Spinal cord (tissue), 10 donors: ENCODE results near the gene PTGIS. TPM values are rescaled to one million over a fixed set of nuclear protein-coding genes. Genes with fewer than 3 reads are reported as not detected.

Experiments
- DNase-seq, 6 donors: peaks; one replicate each; pipeline versions ENCODE4 v3.0.0 to v3.0.0-alpha.2; 2013 to 2015; ENCODE audit warnings: low spot score in 6 of 6, low read depth in 4 of 6
- H3K27ac ChIP-seq: one replicate; pipeline ENCODE4 v1.5.1; 2013; ENCODE audit warnings: low read depth, low read length, control low read depth
- H3K27me3 ChIP-seq: one replicate; pipeline ENCODE4 v1.6.1; 2013; ENCODE audit warnings: low read length; ENCODE audit not compliant: control insufficient read depth, insufficient read depth
- H3K36me3 ChIP-seq: one replicate; pipeline ENCODE4 v1.6.1; 2013; ENCODE audit warnings: low read length; ENCODE audit not compliant: control insufficient read depth, insufficient read depth
- H3K4me1 ChIP-seq: one replicate; pipeline ENCODE4 v1.6.1; 2013; ENCODE audit warnings: low read length; ENCODE audit not compliant: control insufficient read depth, insufficient read depth
- H3K4me3 ChIP-seq: one replicate; pipeline ENCODE4 v1.5.1; 2013; ENCODE audit warnings: low read depth, low read length, control low read depth
- H3K9me3 ChIP-seq: one replicate; pipeline ENCODE4 v1.6.1; 2013; ENCODE audit warnings: low read length; ENCODE audit not compliant: control insufficient read depth, insufficient read depth
- WGBS: methylation state at CpG from one replicate; pipeline ENCODE4 v1.1.5; 2013; ENCODE audit warnings: missing lambda C conversion rate; ENCODE audit not compliant: insufficient coverage; 5-methylcytosine and 5-hydroxymethylcytosine counted together
- polyA plus RNA-seq, 2 donors: library from polyadenylated mRNA; unstranded; fragments of 120-200 nt; gene quantifications; one replicate each; pipeline ENCODE4 v1.2.1, GENCODE V29; 2013; ENCODE audit not compliant: insufficient read length in 2 of 2
- total RNA-seq, 2 donors: library from RNA; depleted of rRNA in 1 of 2; stranded (reverse); fragments of 120-200 nt in 1 of 2; fragments of >200 nt in 1 of 2; gene quantifications; one replicate each; pipeline versions ENCODE4 v1.2.3 to v1.2.4, GENCODE V29; 2013 to 2014
- donor health status: healthy.

The PTGIS gene
- total and polyA plus RNA-seq, 4 donors: 13.8 to 27.5 (median 17.1) TPM

- H3K9me3 ChIP-seq: no peaks in the 10 kb centered on the region
- WGBS: 94% methylated on average over 11 of the region's 11 CpGs
- peaks cover 10% of the 10 kb centered on the region for H3K4me1 ChIP-seq
- DNase-seq: no peak
- peaks cover 6% of the 10 kb centered on the region for H3K36me3 ChIP-seq
- H3K27me3 ChIP-seq: no peaks in the 10 kb centered on the region
- H3K4me3 ChIP-seq: no peak overlapping the region
- no peak overlapping the region for H3K27ac ChIP-seq
These were observed 7.3 kb downstream of the PTGIS start for GRCh38 chr20:49560646-49561045.

DNA sequence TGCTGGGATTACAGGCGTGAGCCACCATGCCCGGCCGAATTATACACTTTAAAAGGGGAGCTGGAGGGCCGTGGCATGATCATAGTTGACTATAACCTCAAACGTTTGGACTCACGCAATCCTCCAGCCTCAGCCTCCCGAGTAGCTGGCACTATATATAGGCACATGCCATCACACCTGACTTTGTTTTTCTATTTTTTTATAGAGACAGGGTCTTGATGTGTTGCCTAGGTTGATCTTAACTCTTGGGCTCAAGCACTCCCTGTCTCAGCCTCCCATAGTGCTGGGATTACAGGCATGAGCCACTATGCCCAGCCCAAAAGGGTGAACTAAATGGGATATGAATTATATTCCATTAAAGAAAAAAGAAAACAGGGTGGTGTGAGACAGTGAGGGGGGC lies 7.8 kb downstream of the PTGIS start:
- Histone ChIP-seq H3K9me3 (no peaks in the 10 kb centered on the region), H3K27me3 (no peaks in the 10 kb centered on the region), H3K36me3 (peaks cover 6% of the 10 kb centered on the region), H3K4me1 (peaks cover 10% of the 10 kb centered on the region), H3K27ac (no peak overlapping the region), H3K4me3 (no peak overlapping the region)
- 88% methylated on average over 6 of the region's 7 CpGs for WGBS
- no peak for DNase-seq

DNA sequence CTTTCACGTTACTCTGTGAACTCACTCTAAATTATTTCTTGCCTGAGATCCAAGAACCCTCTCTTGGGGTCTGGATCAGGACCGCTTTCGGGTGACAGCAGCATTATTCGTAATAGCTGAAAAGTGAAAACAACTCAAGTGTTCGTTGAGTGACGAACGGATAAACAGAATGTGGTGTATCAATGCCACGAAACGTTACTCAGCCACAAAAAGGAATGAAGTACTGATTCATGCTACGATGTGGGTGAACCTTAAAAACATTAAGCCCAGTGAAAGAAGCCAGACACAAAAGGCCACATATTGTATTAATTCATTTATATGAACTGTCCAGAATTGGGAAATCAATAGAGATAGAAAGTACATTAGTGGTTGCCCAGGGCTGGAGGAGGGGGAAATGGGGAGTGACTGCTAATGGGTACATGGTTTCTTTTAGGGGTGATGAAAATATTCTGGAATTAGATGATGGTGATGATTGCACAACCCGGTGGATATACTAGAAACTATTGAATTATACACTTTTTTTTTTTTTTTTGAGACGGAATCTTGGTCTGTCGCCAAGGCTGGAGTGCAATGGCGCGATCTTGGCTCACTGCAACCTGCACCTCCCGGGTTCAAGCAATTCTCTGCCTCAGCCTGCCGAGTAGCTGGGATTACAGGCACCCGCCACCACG lies 8.4 kb downstream of the PTGIS start:
- Histone ChIP-seq H3K27ac (no peak overlapping the region), H3K4me3 (no peak overlapping the region), H3K27me3 (no peaks in the 10 kb centered on the region), H3K9me3 (no peaks in the 10 kb centered on the region), H3K36me3 (peaks cover 6% of the 10 kb centered on the region), H3K4me1 (peaks cover 10% of the 10 kb centered on the region)
- WGBS: 95% methylated on average over 12 of the region's 19 CpGs
- DNase-seq: no peak

GRCh38 chr20:49558826-49559225 lies 9.1 kb downstream of the PTGIS start:
- H3K9me3 ChIP-seq: no peaks in the 10 kb centered on the region
- H3K27ac ChIP-seq: no peak overlapping the region
- 89% methylated on average over 3 of the region's 8 CpGs for WGBS
- H3K4me3 ChIP-seq: no peak overlapping the region
- no peaks in the 10 kb centered on the region for H3K27me3 ChIP-seq
- DNase-seq: no peak
- H3K4me1 ChIP-seq: peaks cover 10% of the 10 kb centered on the region
- peaks cover 6% of the 10 kb centered on the region for H3K36me3 ChIP-seq

- peaks cover 7% of the 10 kb centered on the region for H3K4me1 ChIP-seq
- H3K27ac ChIP-seq: no peak overlapping the region
- no peak for DNase-seq
- no CpG with 5 or more reads among the region's 5 CpGs for WGBS
- peaks cover 6% of the 10 kb centered on the region for H3K36me3 ChIP-seq
- H3K4me3 ChIP-seq: no peak overlapping the region
- no peaks in the 10 kb centered on the region for H3K9me3 ChIP-seq
- no peaks in the 10 kb centered on the region for H3K27me3 ChIP-seq
These were observed 10.5 kb downstream of the PTGIS start for GRCh38 chr20:49557449-49557848.

DNA sequence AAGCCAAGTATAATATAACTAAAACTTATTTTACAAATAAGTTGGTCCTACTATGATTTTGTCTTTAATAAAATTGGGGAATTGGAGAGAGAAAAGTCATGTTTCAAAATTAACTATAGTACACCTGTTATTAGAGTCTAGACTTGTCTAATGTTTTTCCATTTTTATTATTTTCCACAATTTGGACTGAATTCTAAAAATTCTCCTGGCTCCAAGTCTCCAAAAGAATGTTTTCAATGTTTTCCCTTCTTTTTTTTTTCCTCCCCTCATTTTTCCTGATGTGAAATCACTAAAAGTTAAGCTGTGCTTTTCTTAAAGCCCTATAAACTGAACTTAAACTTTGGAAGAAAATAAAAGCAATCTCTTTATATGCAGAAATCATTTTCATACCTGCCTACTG lies 11.3 kb downstream of the PTGIS start:
- H3K36me3 ChIP-seq: peaks cover 6% of the 10 kb centered on the region
- no peaks in the 10 kb centered on the region for H3K9me3 ChIP-seq
- no peak for DNase-seq
- H3K27me3 ChIP-seq: no peaks in the 10 kb centered on the region
- H3K27ac ChIP-seq: no peak overlapping the region
- H3K4me1 ChIP-seq: peaks cover 2% of the 10 kb centered on the region
- H3K4me3 ChIP-seq: no peak overlapping the region

- Histone ChIP-seq H3K27ac (no peak overlapping the region), H3K9me3 (no peaks in the 10 kb centered on the region), H3K4me3 (no peak overlapping the region), H3K4me1 (no peaks in the 10 kb centered on the region), H3K27me3 (no peaks in the 10 kb centered on the region), H3K36me3 (peaks cover 8% of the 10 kb centered on the region)
- WGBS: 74% methylated on average over 4 of the region's 8 CpGs
- DNase-seq: no peak
These were observed 18.0 kb downstream of the PTGIS start for GRCh38 chr20:49549801-49550551.

GRCh38 chr20:49548371-49548947 lies 19.5 kb downstream of the PTGIS start:
- no peak overlapping the region for H3K4me3 ChIP-seq
- H3K36me3 ChIP-seq: peaks cover 15% of the 10 kb centered on the region
- DNase-seq: no peak
- 100% methylated on average over 1 of the region's 1 CpG for WGBS
- no peaks in the 10 kb centered on the region for H3K27me3 ChIP-seq
- H3K9me3 ChIP-seq: no peaks in the 10 kb centered on the region
- H3K4me1 ChIP-seq: no peaks in the 10 kb centered on the region
- H3K27ac ChIP-seq: no peak overlapping the region

DNA sequence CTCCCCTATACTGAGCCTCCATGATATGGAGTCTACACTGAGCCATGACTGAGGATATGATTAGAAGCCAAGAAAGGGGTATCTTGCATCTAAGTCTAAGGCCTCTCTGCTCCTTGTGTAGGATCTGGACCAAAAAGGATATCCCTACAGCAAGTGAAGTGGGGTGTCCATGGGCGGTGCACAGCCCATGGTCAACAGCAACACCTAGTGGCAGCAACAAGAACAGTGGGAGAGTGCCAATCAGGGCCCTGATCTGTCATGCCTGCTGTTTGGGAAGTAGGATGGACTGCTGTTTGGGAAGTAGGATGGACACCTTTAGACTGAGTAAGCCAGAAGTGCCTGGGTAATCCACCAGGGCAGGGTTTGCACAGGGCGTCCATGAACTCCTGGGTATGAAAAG lies 22.4 kb downstream of the PTGIS start:
- H3K27ac ChIP-seq: no peak overlapping the region
- no peaks in the 10 kb centered on the region for H3K4me1 ChIP-seq
- DNase-seq: no peak
- H3K27me3 ChIP-seq: no peaks in the 10 kb centered on the region
- peaks cover 39% of the 10 kb centered on the region for H3K36me3 ChIP-seq
- WGBS: 94% methylated on average over 2 of the region's 2 CpGs
- no peaks in the 10 kb centered on the region for H3K9me3 ChIP-seq
- no peak overlapping the region for H3K4me3 ChIP-seq

GRCh38 chr20:49544535-49544934 lies 23.4 kb downstream of the PTGIS start:
- Histone ChIP-seq H3K9me3 (no peaks in the 10 kb centered on the region), H3K27ac (no peak overlapping the region), H3K4me3 (no peak overlapping the region), H3K36me3 (peaks cover 50% of the 10 kb centered on the region), H3K27me3 (no peaks in the 10 kb centered on the region), H3K4me1 (no peaks in the 10 kb centered on the region)
- no peak for DNase-seq
- no CpG with 5 or more reads among the region's 5 CpGs for WGBS
